Measurements from ENCODE around the gene FERMT1. TPM values are rescaled to one million over a fixed set of nuclear protein-coding genes. Genes with fewer than 3 reads are reported as not detected.

The FERMT1 gene
- total RNA-seq, 1 experiment from 2014 or later, result 0.95 TPM

DNA sequence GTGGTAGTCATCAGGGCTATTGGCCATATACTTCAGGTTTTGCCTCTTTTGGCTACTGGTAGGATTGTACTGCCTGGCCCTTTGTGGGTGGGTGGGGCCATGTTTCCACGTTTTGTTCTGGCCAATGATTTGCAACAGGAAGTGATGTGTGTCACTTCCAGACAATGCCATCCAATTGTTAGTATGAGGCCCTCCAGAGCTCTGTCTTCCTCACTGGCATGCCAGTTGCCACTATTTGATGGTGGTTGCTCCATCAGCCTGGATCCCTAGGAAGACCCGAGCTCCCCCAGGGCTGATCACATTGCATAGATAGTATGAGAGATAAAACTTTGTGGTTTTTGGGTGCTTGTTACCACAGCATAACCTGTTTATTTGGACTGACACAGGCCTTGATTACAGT is 61.3 kb downstream of the FERMT1 start:
- no peak for TF ChIP-seq TCF7L2 (IDR thresholded peaks at IDR 0.05; ENCODE audit: low read depth, low read length)
- no peak for TF ChIP-seq SIN3A (IDR thresholded peaks at IDR 0.05; ENCODE audit: borderline replicate concordance, insufficient read depth, low read depth, low read length)
- TF ChIP-seq POLR2AphosphoS5 (IDR thresholded peaks at IDR 0.05; ENCODE audit: low read depth, low read length), result no peak
- TF ChIP-seq, protein P1, sequence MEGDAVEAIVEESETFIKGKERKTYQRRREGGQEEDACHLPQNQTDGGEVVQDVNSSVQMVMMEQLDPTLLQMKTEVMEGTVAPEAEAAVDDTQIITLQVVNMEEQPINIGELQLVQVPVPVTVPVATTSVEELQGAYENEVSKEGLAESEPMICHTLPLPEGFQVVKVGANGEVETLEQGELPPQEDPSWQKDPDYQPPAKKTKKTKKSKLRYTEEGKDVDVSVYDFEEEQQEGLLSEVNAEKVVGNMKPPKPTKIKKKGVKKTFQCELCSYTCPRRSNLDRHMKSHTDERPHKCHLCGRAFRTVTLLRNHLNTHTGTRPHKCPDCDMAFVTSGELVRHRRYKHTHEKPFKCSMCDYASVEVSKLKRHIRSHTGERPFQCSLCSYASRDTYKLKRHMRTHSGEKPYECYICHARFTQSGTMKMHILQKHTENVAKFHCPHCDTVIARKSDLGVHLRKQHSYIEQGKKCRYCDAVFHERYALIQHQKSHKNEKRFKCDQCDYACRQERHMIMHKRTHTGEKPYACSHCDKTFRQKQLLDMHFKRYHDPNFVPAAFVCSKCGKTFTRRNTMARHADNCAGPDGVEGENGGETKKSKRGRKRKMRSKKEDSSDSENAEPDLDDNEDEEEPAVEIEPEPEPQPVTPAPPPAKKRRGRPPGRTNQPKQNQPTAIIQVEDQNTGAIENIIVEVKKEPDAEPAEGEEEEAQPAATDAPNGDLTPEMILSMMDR (IDR thresholded peaks at IDR 0.05), result no peak
- TF ChIP-seq, protein P2, sequence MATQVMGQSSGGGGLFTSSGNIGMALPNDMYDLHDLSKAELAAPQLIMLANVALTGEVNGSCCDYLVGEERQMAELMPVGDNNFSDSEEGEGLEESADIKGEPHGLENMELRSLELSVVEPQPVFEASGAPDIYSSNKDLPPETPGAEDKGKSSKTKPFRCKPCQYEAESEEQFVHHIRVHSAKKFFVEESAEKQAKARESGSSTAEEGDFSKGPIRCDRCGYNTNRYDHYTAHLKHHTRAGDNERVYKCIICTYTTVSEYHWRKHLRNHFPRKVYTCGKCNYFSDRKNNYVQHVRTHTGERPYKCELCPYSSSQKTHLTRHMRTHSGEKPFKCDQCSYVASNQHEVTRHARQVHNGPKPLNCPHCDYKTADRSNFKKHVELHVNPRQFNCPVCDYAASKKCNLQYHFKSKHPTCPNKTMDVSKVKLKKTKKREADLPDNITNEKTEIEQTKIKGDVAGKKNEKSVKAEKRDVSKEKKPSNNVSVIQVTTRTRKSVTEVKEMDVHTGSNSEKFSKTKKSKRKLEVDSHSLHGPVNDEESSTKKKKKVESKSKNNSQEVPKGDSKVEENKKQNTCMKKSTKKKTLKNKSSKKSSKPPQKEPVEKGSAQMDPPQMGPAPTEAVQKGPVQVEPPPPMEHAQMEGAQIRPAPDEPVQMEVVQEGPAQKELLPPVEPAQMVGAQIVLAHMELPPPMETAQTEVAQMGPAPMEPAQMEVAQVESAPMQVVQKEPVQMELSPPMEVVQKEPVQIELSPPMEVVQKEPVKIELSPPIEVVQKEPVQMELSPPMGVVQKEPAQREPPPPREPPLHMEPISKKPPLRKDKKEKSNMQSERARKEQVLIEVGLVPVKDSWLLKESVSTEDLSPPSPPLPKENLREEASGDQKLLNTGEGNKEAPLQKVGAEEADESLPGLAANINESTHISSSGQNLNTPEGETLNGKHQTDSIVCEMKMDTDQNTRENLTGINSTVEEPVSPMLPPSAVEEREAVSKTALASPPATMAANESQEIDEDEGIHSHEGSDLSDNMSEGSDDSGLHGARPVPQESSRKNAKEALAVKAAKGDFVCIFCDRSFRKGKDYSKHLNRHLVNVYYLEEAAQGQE (IDR thresholded peaks at IDR 0.05; ENCODE audit: insufficient read depth in 1 of 2, low read depth in 2 of 2, low read length in 1 of 2), result no peak
- CTCF ChIA-PET, result no interaction called here
- Histone ChIP-seq H3K27ac (ENCODE audit: low read length) (no peak overlapping the region), H3K36me3 (ENCODE audit: control insufficient read depth, insufficient read depth, low read length) (no peaks in the 10 kb centered on the region), H3K27me3 (ENCODE audit: control insufficient read depth, insufficient read depth, low read length) (0 out of 2 replicates have a peak, but pooled peaks cover 3% of the 10 kb centered on the region), H3K4me3 (ENCODE audit: low read depth in 2 of 2, low read length in 2 of 2) (no peak overlapping the region), H3K9me3 (ENCODE audit: control insufficient read depth, insufficient read depth, low read depth, low read length) (no peaks in the 10 kb centered on the region), H3K4me1 (ENCODE audit: control insufficient read depth, insufficient read depth, low read length) (no peaks in the 10 kb centered on the region)
- intact Hi-C loops (cut with micrococcal nuclease; ENCODE audit: unreplicated experiment), result no loop called here
- POLR2A ChIA-PET, result no interaction called here
- in situ Hi-C loops (cut with HindIII; ENCODE audit: low pct_unique_long_range_greater_than_20kb, low sequenced_read_pairs), result no loop called here
- no peak for DNase-seq (ENCODE audit: low read depth, low spot score)
- no TSS peak for BruUV-seq (replicated peaks)
- ATAC-seq, result no peak

DNA sequence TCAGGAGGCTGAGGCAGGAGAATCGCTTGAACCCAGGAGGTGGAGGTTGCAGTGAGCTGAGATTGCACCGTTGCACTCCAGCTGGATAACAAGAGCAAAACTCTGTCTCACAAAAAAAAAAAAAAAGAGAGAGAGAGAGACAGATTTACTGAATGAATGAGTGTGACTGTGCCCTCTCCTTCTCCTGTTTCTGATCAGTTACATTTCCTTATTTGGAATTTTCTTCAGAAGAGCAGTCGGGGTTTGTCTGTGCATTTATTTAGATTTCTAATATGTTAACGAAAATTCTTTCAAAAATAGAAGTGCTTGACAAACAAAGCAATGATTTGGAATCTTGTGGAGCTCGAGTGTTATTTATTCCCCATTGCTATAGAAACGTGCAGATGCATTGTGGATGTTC is 62.6 kb downstream of the FERMT1 start:
- H3K27ac ChIP-seq (ENCODE audit: low read length), result no peak overlapping the region
- no peak overlapping the region for H3K4me3 ChIP-seq (ENCODE audit: low read depth in 2 of 2, low read length in 2 of 2)
- BruUV-seq (replicated peaks), result no TSS peak
- POLR2A ChIA-PET, result no interaction called here
- DNase-seq (ENCODE audit: low read depth, low spot score) (no peak), ATAC-seq (no peak)
- TF ChIP-seq POLR2AphosphoS5 (IDR thresholded peaks at IDR 0.05; ENCODE audit: low read depth, low read length) (no peak), TCF7L2 (IDR thresholded peaks at IDR 0.05; ENCODE audit: low read depth, low read length) (no peak), SIN3A (IDR thresholded peaks at IDR 0.05; ENCODE audit: borderline replicate concordance, insufficient read depth, low read depth, low read length) (no peak)
- TF ChIP-seq, protein P1 (IDR thresholded peaks at IDR 0.05), result no peak
- TF ChIP-seq, protein P2 (IDR thresholded peaks at IDR 0.05; ENCODE audit: insufficient read depth in 1 of 2, low read depth in 2 of 2, low read length in 1 of 2), result no peak
- H3K9me3 ChIP-seq (ENCODE audit: control insufficient read depth, insufficient read depth, low read depth, low read length), result no peaks in the 10 kb centered on the region
- intact Hi-C loops (cut with micrococcal nuclease; ENCODE audit: unreplicated experiment), result no loop called here
- H3K27me3 ChIP-seq (ENCODE audit: control insufficient read depth, insufficient read depth, low read length), result 0 out of 2 replicates have a peak, but pooled peaks cover 3% of the 10 kb centered on the region
- H3K4me1 ChIP-seq (ENCODE audit: control insufficient read depth, insufficient read depth, low read length), result no peaks in the 10 kb centered on the region
- CTCF ChIA-PET, result no interaction called here
- no peaks in the 10 kb centered on the region for H3K36me3 ChIP-seq (ENCODE audit: control insufficient read depth, insufficient read depth, low read length)
- in situ Hi-C loops (cut with HindIII; ENCODE audit: low pct_unique_long_range_greater_than_20kb, low sequenced_read_pairs), result no loop called here
